WTC11 (cell line): ENCODE data around the gene AP5Z1. TPM values are rescaled to one million over a fixed set of nuclear protein-coding genes. Genes with fewer than 3 reads are reported as not detected.

Experiments used
- ATAC-seq: fragments of 200-7000 bp; cut with Tn5 transposase; 2 replicates; pipeline ENCODE4 v1.10.0; 2021; ENCODE audit warnings: mild to moderate bottlenecking, moderate library complexity
- CTCF ChIA-PET: fragments of 300-600 bp; sonication (Branson Sonifier 250); formaldehyde crosslinking; loops from one replicate; lab custom pipeline; 2021; ENCODE audit warnings: antibody characterized with exemption; lab: Charles Lee
- POLR2A ChIA-PET: fragments of 350-600 bp; sonication (Branson Sonifier 250); formaldehyde crosslinking; loops from one replicate; lab custom pipeline; 2021; ENCODE audit warnings: antibody characterized with exemption; lab: Charles Lee
- DNase-seq: peaks from one replicate; pipeline ENCODE4 v3.0.0; 2021; ENCODE audit warnings: low spot score
- H3K27ac Mint-ChIP-seq: 2 replicates; pipeline ENCODE4 v1.8.0; 2021; ENCODE audit warnings: mixed read lengths
- H3K27me3 Mint-ChIP-seq: 2 replicates; pipeline ENCODE4 v1.8.0; 2021; ENCODE audit warnings: low read depth, mild to moderate bottlenecking, moderate library complexity, mixed read lengths
- H3K36me3 Mint-ChIP-seq: 2 replicates; pipeline ENCODE4 v1.8.0; 2021; ENCODE audit warnings: mixed read lengths
- H3K4me1 Mint-ChIP-seq: 2 replicates; pipeline ENCODE4 v1.8.0; 2022; ENCODE audit warnings: mixed read lengths
- H3K4me3 Mint-ChIP-seq: 2 replicates; pipeline ENCODE4 v1.8.0; 2021; ENCODE audit warnings: mild to moderate bottlenecking, moderate library complexity, mixed read lengths
- H3K9me3 Mint-ChIP-seq: 2 replicates; pipeline ENCODE4 v1.8.0; 2021; ENCODE audit warnings: mixed read lengths
- AFF4 ChIP-seq: sonication (generic); formaldehyde crosslinking; IDR thresholded peaks from 2 replicates; pipeline ENCODE4 v1.8.1; 2023; ENCODE audit warnings: mild to moderate bottlenecking, missing genetic modification reagents, borderline replicate concordance
- ARID4B ChIP-seq: sonication (generic); formaldehyde crosslinking; IDR thresholded peaks from 2 replicates; pipeline ENCODE4 v1.8.0; 2023; ENCODE audit warnings: missing genetic modification reagents, mild to moderate bottlenecking, borderline replicate concordance
- CDX4 ChIP-seq: fragments of 250-450 bp; sonication (Bioruptor Pico); IDR thresholded peaks from 2 replicates; pipeline ENCODE4 v1.9.0; 2021; ENCODE audit warnings: moderate library complexity, mild to moderate bottlenecking, inconsistent platforms, borderline replicate concordance
- CREM ChIP-seq: sonication (generic); formaldehyde crosslinking; IDR thresholded peaks from 2 replicates; pipeline ENCODE4 v1.8.1; 2022; ENCODE audit warnings: mild to moderate bottlenecking, missing genetic modification reagents, moderate library complexity
- FOXK1 ChIP-seq: sonication (generic); formaldehyde crosslinking; IDR thresholded peaks from 2 replicates; pipeline ENCODE4 v1.8.0; 2022; ENCODE audit warnings: mild to moderate bottlenecking, moderate library complexity, missing genetic modification reagents
- FOXP1 ChIP-seq: sonication (generic); formaldehyde crosslinking; IDR thresholded peaks from 2 replicates; pipeline ENCODE4 v1.8.0; 2022; ENCODE audit warnings: missing genetic modification reagents, mild to moderate bottlenecking, moderate library complexity, borderline replicate concordance
- GTF2I ChIP-seq: fragments of 250-450 bp; sonication (Bioruptor Pico); conservative IDR thresholded peaks from 2 replicates; pipeline ENCODE4 v1.4.0; 2021; ENCODE audit warnings: mild to moderate bottlenecking
- IRF2 ChIP-seq: sonication (generic); formaldehyde crosslinking; IDR thresholded peaks from 2 replicates; pipeline ENCODE4 v1.8.0; 2022; ENCODE audit warnings: low read depth, missing genetic modification reagents, borderline replicate concordance
- JUN ChIP-seq: sonication (generic); formaldehyde crosslinking; IDR thresholded peaks from 2 replicates; pipeline ENCODE4 v1.8.0; 2023; ENCODE audit warnings: mild to moderate bottlenecking, missing genetic modification reagents
- KAT7 ChIP-seq: sonication (generic); formaldehyde crosslinking; IDR thresholded peaks from 2 replicates; pipeline ENCODE4 v1.8.1; 2023; ENCODE audit warnings: missing genetic modification reagents, mild to moderate bottlenecking, borderline replicate concordance
- MXD4 ChIP-seq: fragments of 250-450 bp; sonication (Bioruptor Pico); IDR thresholded peaks from 2 replicates; pipeline ENCODE4 v1.8.0; 2021; ENCODE audit warnings: mild to moderate bottlenecking, moderate library complexity, borderline replicate concordance
- MYBL2 ChIP-seq: sonication (generic); formaldehyde crosslinking; IDR thresholded peaks from 2 replicates; pipeline ENCODE4 v1.8.1; 2023; ENCODE audit warnings: mild to moderate bottlenecking, moderate library complexity, missing genetic modification reagents
- NFE2L1 ChIP-seq: sonication (generic); formaldehyde crosslinking; IDR thresholded peaks from 2 replicates; pipeline ENCODE4 v1.8.1; 2023; ENCODE audit warnings: missing genetic modification reagents
- PRRX2 ChIP-seq: fragments of 250-450 bp; sonication (Bioruptor Pico); IDR thresholded peaks from 2 replicates; pipeline ENCODE4 v1.8.0; 2021; ENCODE audit warnings: mild to moderate bottlenecking
- SMAD3 ChIP-seq: sonication (generic); formaldehyde crosslinking; IDR thresholded peaks from 2 replicates; pipeline ENCODE4 v1.8.0; 2022; ENCODE audit warnings: missing genetic modification reagents, mild to moderate bottlenecking, borderline replicate concordance
- SOX15 ChIP-seq: fragments of 250-450 bp; sonication (Bioruptor Pico); IDR thresholded peaks from 2 replicates; pipeline ENCODE4 v1.9.0; 2021; ENCODE audit warnings: mild to moderate bottlenecking
- TEAD1 ChIP-seq: sonication (generic); formaldehyde crosslinking; IDR thresholded peaks from 2 replicates; pipeline ENCODE4 v1.8.0; 2022; ENCODE audit warnings: mild to moderate bottlenecking, missing genetic modification reagents
- TP53 ChIP-seq: sonication (generic); formaldehyde crosslinking; IDR thresholded peaks from 2 replicates; pipeline ENCODE4 v1.8.1; 2023; ENCODE audit warnings: mild to moderate bottlenecking, missing genetic modification reagents
- USF2 ChIP-seq: sonication (generic); formaldehyde crosslinking; IDR thresholded peaks from 2 replicates; pipeline ENCODE4 v1.8.1; 2023; ENCODE audit warnings: mild to moderate bottlenecking, missing genetic modification reagents, moderate library complexity
- ZNF512 ChIP-seq: sonication (generic); formaldehyde crosslinking; IDR thresholded peaks from 2 replicates; pipeline ENCODE4 v1.8.1; 2022; ENCODE audit warnings: missing genetic modification reagents, borderline replicate concordance
- total RNA-seq: library from RNA; stranded (reverse); gene quantifications from 3 replicates; pipeline ENCODE4 v1.2.3, GENCODE V29; 2021

AP5Z1 gene
- total RNA-seq, 1 experiment from 2014 or later: 29.4 TPM

GRCh38 chr7:4783762-4784351 is 8.4 kb downstream of the AP5Z1 start:
- DNase-seq (no peak), ATAC-seq (no peak)
- H3K4me3 Mint-ChIP-seq: no peak overlapping the region
- H3K9me3 Mint-ChIP-seq: no peaks in the 10 kb centered on the region
- no peak overlapping the region for H3K27ac Mint-ChIP-seq
- CTCF ChIA-PET: interaction anchor here (1.2 kb wide), 1 partner anchor 8 kb away, joined by 3 read pairs; no protein-coding TSS in a partner anchor
- H3K27me3 Mint-ChIP-seq: no peaks in the 10 kb centered on the region
- no peaks in the 10 kb centered on the region for H3K4me1 Mint-ChIP-seq
- H3K36me3 Mint-ChIP-seq: peaks cover 8% of the 10 kb centered on the region
- no peak for TF ChIP-seq IRF2 (CRISPR knock-in tag)
- TF ChIP-seq MXD4 (CRISPR knock-in tag): no peak
- no peak for TF ChIP-seq MYBL2 (CRISPR knock-in tag)
- no peak for TF ChIP-seq ARID4B (CRISPR knock-in tag)
- TF ChIP-seq FOXP1 (CRISPR knock-in tag): no peak
- no peak for TF ChIP-seq TEAD1 (CRISPR knock-in tag)
- no peak for TF ChIP-seq NFE2L1 (CRISPR knock-in tag)
- no peak for TF ChIP-seq PRRX2 (CRISPR knock-in tag)
- TF ChIP-seq FOXK1 (CRISPR knock-in tag): no peak
- TF ChIP-seq CREM (CRISPR knock-in tag): no peak
- no peak for TF ChIP-seq GTF2I (CRISPR knock-in tag)
- no peak for TF ChIP-seq USF2 (CRISPR knock-in tag)
- no peak for TF ChIP-seq TP53
- no peak for TF ChIP-seq JUN (CRISPR knock-in tag)
- no peak for TF ChIP-seq SMAD3 (CRISPR knock-in tag)
- TF ChIP-seq CDX4 (CRISPR knock-in tag): no peak
- TF ChIP-seq ZNF512 (CRISPR knock-in tag): no peak
- no peak for TF ChIP-seq SOX15
- TF ChIP-seq AFF4 (CRISPR knock-in tag): no peak
- no peak for TF ChIP-seq KAT7
- POLR2A ChIA-PET: no interaction called here
